Natural killer cell treated with Interleukin-12 subunit alpha and Interleukin-12 subunit beta and Interleukin-15 and Interleukin-18, amount 100 ng/mL, for 72 hours (primary cell): ENCODE results near the gene TMEM53. TPM values are rescaled to one million over a fixed set of nuclear protein-coding genes. Genes with fewer than 3 reads are reported as not detected.

Experiments used
- ATAC-seq, 2 donors: fragments of 150-1000 bp; cut with Tn5 transposase in 1 of 2; sonication (Bioruptor Pico), chemical (Tn5 transposase) in 1 of 2; 2 replicates each; pipeline ENCODE4 v1.10.0; 2021
- DNase-seq: peaks from one replicate; pipeline ENCODE4 v3.0.0; 2022; ENCODE audit warnings: low spot score
- H3K27ac Mint-ChIP-seq, 2 donors: 1 replicate in 1 of 2; 2 replicates in 1 of 2; pipeline ENCODE4 v1.8.0; 2022; ENCODE audit warnings: mixed read lengths in 2 of 2, mild to moderate bottlenecking in 1 of 2, moderate library complexity in 1 of 2
- H3K27me3 Mint-ChIP-seq, 2 donors: 1 replicate in 1 of 2; 2 replicates in 1 of 2; pipeline ENCODE4 v1.8.0; 2022; ENCODE audit warnings: mixed read lengths in 2 of 2
- H3K36me3 Mint-ChIP-seq: one replicate; pipeline ENCODE4 v1.8.0; 2022; ENCODE audit warnings: mixed read lengths
- H3K4me1 Mint-ChIP-seq, 2 donors: 1 replicate in 1 of 2; 2 replicates in 1 of 2; pipeline ENCODE4 v1.8.0; 2022; ENCODE audit warnings: low read depth in 2 of 2, mixed read lengths in 2 of 2, mild to moderate bottlenecking in 1 of 2
- H3K4me3 Mint-ChIP-seq: one replicate; pipeline ENCODE4 v1.8.0; 2022; ENCODE audit warnings: mixed read lengths
- H3K9me3 Mint-ChIP-seq: 2 replicates; pipeline ENCODE4 v1.8.0; 2022; ENCODE audit warnings: mixed read lengths
- total RNA-seq, 2 donors: library from RNA; stranded (reverse); gene quantifications; one replicate each; pipeline ENCODE4 v1.2.3, GENCODE V29; 2022

TMEM53 gene
- total RNA-seq, 2 donors from 2014 or later, result 2.8 to 3.8 TPM

GRCh38 chr1:44693159-44693558, 18.9 kb upstream of the TMEM53 start:
- ATAC-seq, result peak in 1 of 2 donors; percentile 39
- no peak overlapping the region for H3K27ac Mint-ChIP-seq

GRCh38 chr1:44689447-44689765, 15.1 kb upstream of the TMEM53 start:
- ATAC-seq (no peak), DNase-seq (no peak)
- no peaks in the 10 kb centered on the region for H3K4me1 Mint-ChIP-seq
- H3K9me3 Mint-ChIP-seq, result no peaks in the 10 kb centered on the region
- H3K27ac Mint-ChIP-seq, result no peak overlapping the region
- H3K27me3 Mint-ChIP-seq, result peaks cover 0 to 13% of the 10 kb centered on the region in 2 donors
- H3K4me3 Mint-ChIP-seq, result no peak overlapping the region
- H3K36me3 Mint-ChIP-seq, result no peaks in the 10 kb centered on the region

More at GRCh38 chr1:44693159-44693558, 18.9 kb upstream of the TMEM53 start:
- no peaks in the 10 kb centered on the region for H3K36me3 Mint-ChIP-seq
- DNase-seq, result no peak
- peaks cover 15 to 17% of the 10 kb centered on the region in 2 donors for H3K4me1 Mint-ChIP-seq
- H3K9me3 Mint-ChIP-seq, result no peaks in the 10 kb centered on the region
- no peak overlapping the region for H3K4me3 Mint-ChIP-seq
- H3K27me3 Mint-ChIP-seq, result peaks cover 0 to 13% of the 10 kb centered on the region in 2 donors

GRCh38 chr1:44688760-44689446, 14.6 kb upstream of the TMEM53 start:
- no peak for DNase-seq
- H3K4me1 Mint-ChIP-seq, result no peaks in the 10 kb centered on the region
- ATAC-seq, result no peak

DNA sequence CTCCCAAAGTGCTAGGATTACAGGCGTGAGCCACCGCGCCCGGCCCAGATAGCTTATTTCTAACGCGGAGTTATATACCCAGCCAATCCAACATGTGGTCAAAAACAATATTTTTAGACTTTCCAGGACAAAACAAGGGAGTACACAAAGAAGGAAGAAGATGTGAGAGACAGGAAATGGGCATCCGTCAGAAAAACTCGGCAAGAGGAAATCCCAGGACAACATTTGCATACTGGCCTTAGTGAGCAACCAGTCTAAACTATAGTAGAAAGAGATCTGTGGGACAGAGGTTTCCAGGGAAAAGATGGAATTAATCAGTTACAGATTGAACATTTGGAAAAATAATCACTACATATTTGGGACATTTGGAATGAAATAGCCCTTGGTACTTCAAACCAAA, 11.6 kb upstream of the TMEM53 start:
- Mint-ChIP-seq H3K27ac (no peak overlapping the region), H3K9me3 (no peaks in the 10 kb centered on the region), H3K36me3 (no peaks in the 10 kb centered on the region), H3K27me3 (peaks cover 0 to 5% of the 10 kb centered on the region in 2 donors), H3K4me3 (no peak overlapping the region), H3K4me1 (no peaks in the 10 kb centered on the region)
- no peak for DNase-seq
- no peak for ATAC-seq

More at GRCh38 chr1:44688760-44689446, 14.6 kb upstream of the TMEM53 start:
- Mint-ChIP-seq H3K4me3 (no peak overlapping the region), H3K27ac (no peak overlapping the region), H3K9me3 (no peaks in the 10 kb centered on the region), H3K27me3 (peaks cover 0 to 13% of the 10 kb centered on the region in 2 donors), H3K36me3 (no peaks in the 10 kb centered on the region)

DNA sequence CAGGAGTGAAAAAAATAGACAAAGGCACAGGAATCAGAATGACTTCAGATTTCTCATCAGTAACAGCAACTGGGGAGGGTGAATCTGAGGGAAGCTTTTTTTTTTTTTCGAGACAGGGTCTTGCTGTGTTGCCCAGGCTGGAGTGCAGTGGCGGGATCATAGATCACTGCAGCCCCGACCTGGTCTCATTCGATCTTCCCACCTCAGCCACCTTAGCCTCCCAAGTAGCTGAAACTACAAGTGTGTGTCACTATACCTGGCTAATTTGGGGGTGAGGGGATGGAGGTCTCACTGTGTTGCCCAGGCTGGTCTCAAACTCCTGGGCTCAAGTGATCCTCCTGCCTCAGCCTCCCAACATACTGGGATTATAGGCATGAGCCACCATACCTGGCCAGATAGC, 10.9 kb upstream of the TMEM53 start:
- H3K27me3 Mint-ChIP-seq, result peaks cover 0 to 5% of the 10 kb centered on the region in 2 donors
- no peaks in the 10 kb centered on the region for H3K9me3 Mint-ChIP-seq
- no peaks in the 10 kb centered on the region for H3K36me3 Mint-ChIP-seq
- no peak for DNase-seq
- ATAC-seq, result no peak
- no peaks in the 10 kb centered on the region for H3K4me1 Mint-ChIP-seq
- no peak overlapping the region for H3K4me3 Mint-ChIP-seq
- no peak overlapping the region for H3K27ac Mint-ChIP-seq

DNA sequence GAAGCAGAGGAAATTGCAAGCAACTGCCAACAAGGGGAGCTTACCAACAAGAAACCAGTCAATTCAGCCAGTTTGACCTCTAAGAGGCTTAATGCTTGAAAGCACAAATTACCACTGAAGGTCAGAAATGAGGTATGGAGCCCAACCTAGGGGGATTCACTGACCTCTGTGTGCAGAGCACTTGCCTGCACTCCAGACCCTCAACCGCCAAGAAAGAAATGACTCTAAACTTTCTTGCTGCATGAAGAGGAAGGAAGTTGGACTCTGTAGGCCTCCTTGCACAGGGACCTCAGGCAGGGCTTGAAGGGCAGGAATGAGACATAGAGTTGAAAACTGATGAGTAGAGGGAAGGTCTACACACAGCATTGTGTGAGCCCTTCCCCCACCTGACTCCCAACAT, 10.2 kb upstream of the TMEM53 start:
- no peak for ATAC-seq
- H3K27ac Mint-ChIP-seq, result no peak overlapping the region
- no peaks in the 10 kb centered on the region for H3K36me3 Mint-ChIP-seq
- no peak for DNase-seq
- H3K4me3 Mint-ChIP-seq, result no peak overlapping the region
- peaks cover 0 to 5% of the 10 kb centered on the region in 2 donors for H3K27me3 Mint-ChIP-seq
- H3K9me3 Mint-ChIP-seq, result no peaks in the 10 kb centered on the region
- H3K4me1 Mint-ChIP-seq, result no peaks in the 10 kb centered on the region

DNA sequence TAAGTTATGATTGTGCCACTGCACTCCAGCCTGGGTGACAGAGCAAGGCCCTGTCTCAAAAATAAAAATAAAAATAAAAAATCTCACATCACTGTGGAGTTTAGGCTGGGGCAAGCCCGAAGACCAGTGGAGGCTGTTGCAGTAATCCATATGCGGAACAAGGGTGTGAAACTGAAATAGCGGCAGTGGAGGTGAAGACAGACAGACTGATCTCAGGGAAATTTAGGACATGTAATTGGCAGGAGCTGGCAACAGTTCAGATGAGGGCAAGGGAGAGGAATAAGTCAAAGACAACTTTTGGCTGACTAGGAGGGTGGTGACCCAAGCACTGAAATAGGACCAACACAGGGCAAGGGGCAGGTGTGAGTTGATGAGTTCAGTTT, 8.6 kb upstream of the TMEM53 start:
- no peaks in the 10 kb centered on the region for H3K27me3 Mint-ChIP-seq
- H3K9me3 Mint-ChIP-seq, result no peaks in the 10 kb centered on the region
- H3K27ac Mint-ChIP-seq, result peak overlapping the region in 1 of 2 donors; percentile 30
- no peak overlapping the region for H3K4me3 Mint-ChIP-seq
- DNase-seq (no peak), ATAC-seq (no peak)
- no peaks in the 10 kb centered on the region for H3K4me1 Mint-ChIP-seq
- no peaks in the 10 kb centered on the region for H3K36me3 Mint-ChIP-seq

- Mint-ChIP-seq H3K4me1 (no peaks in the 10 kb centered on the region), H3K4me3 (no peak overlapping the region), H3K9me3 (no peaks in the 10 kb centered on the region), H3K27ac (no peak overlapping the region), H3K27me3 (no peaks in the 10 kb centered on the region), H3K36me3 (no peaks in the 10 kb centered on the region)
- ATAC-seq (no peak), DNase-seq (no peak)
These were observed 7.9 kb upstream of the TMEM53 start for GRCh38 chr1:44681905-44682882.

DNA sequence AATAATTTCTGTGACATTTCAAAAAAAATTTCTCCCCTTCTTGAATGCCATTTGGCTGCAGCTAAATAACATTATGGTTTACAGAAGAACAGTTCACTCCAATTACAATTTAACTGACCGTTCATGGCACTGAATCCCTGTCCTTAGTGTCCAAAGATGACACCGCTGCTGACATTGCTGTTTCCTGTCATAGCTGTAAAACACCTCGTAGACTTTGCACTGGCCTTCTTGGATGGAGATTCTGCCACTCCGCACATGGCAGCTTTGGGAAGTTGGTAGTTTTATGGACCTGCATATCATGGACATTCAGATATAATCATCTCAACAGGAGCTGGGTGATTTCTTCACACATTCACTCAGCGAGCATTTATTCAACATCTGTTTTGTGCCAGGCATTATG, 5.2 kb upstream of the TMEM53 start:
- ATAC-seq, result no peak
- Mint-ChIP-seq H3K36me3 (no peaks in the 10 kb centered on the region), H3K9me3 (no peaks in the 10 kb centered on the region)

DNA sequence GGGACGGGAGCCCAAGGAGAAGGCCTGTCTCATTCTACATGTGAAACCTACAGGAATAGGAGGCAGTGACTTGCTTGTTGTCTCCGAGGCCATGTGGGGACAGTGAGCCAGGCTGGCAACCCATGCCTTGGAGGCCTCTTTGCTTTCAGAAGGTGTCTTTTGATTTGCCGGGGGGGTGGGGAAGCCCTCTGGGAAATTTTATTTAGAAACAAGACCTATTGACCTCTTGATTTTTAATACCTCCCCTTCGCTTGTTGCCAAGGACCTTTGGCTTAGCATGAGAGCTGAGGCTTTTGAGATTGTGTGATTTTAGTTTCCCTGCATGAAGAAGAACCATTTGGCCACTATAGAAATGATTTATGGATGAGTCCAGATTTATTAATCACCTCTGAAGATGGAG, 4.3 kb upstream of the TMEM53 start:
- Mint-ChIP-seq H3K4me3 (no peak overlapping the region), H3K9me3 (no peaks in the 10 kb centered on the region), H3K27me3 (no peaks in the 10 kb centered on the region), H3K4me1 (peaks cover 4 to 10% of the 10 kb centered on the region in 2 donors), H3K36me3 (no peaks in the 10 kb centered on the region), H3K27ac (no peak overlapping the region)
- ATAC-seq (no peak), DNase-seq (no peak)

More for the DNA sequence above, 5.2 kb upstream of the TMEM53 start:
- no peak overlapping the region for H3K4me3 Mint-ChIP-seq
- H3K4me1 Mint-ChIP-seq, result peaks cover 3 to 7% of the 10 kb centered on the region in 2 donors
- H3K27ac Mint-ChIP-seq, result no peak overlapping the region
- no peaks in the 10 kb centered on the region for H3K27me3 Mint-ChIP-seq
- no peak for DNase-seq

DNA sequence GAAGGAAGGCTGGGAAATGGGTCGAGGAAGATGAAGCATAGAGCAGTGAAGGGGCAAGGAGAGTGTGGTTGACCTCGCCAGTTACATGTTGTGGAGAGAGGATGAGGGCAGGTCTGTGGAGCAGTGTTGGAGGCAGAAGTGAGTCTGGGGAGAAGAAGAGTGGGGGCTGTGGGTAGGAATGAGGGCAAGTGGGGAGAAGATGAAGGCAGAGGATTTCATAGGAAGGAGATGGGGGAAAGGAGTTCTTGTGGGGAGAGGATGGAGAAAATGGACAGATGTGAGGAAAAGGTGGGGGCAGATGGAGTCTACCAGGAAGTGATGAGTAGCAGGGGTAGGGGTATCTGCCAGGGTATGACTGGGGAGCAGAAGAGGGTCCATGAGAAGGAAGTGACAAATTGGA, 3.8 kb upstream of the TMEM53 start:
- H3K9me3 Mint-ChIP-seq, result no peaks in the 10 kb centered on the region
- no peaks in the 10 kb centered on the region for H3K36me3 Mint-ChIP-seq
- ATAC-seq (no peak), DNase-seq (no peak)
- H3K27me3 Mint-ChIP-seq, result no peaks in the 10 kb centered on the region
- no peak overlapping the region for H3K4me3 Mint-ChIP-seq
- H3K4me1 Mint-ChIP-seq, result peaks cover 7 to 15% of the 10 kb centered on the region in 2 donors
- H3K27ac Mint-ChIP-seq, result no peak overlapping the region

- ATAC-seq, result no peak
- no peak for DNase-seq
- peaks cover 9 to 20% of the 10 kb centered on the region in 2 donors for H3K4me1 Mint-ChIP-seq
- no peaks in the 10 kb centered on the region for H3K27me3 Mint-ChIP-seq
- no peaks in the 10 kb centered on the region for H3K36me3 Mint-ChIP-seq
- no peaks in the 10 kb centered on the region for H3K9me3 Mint-ChIP-seq
- no peak overlapping the region for H3K27ac Mint-ChIP-seq
- no peak overlapping the region for H3K4me3 Mint-ChIP-seq
These were observed 3.0 kb upstream of the TMEM53 start for GRCh38 chr1:44677201-44677766.

GRCh38 chr1:44676484-44677200, 2.4 kb upstream of the TMEM53 start:
- Mint-ChIP-seq H3K36me3 (no peaks in the 10 kb centered on the region), H3K27ac (no peak overlapping the region), H3K4me1 (peaks cover 14 to 26% of the 10 kb centered on the region in 2 donors), H3K27me3 (no peaks in the 10 kb centered on the region), H3K9me3 (no peaks in the 10 kb centered on the region), H3K4me3 (no peak overlapping the region)
- DNase-seq (no peak), ATAC-seq (no peak)
